ENCODE measurements around the gene EFNA1.

DNA sequence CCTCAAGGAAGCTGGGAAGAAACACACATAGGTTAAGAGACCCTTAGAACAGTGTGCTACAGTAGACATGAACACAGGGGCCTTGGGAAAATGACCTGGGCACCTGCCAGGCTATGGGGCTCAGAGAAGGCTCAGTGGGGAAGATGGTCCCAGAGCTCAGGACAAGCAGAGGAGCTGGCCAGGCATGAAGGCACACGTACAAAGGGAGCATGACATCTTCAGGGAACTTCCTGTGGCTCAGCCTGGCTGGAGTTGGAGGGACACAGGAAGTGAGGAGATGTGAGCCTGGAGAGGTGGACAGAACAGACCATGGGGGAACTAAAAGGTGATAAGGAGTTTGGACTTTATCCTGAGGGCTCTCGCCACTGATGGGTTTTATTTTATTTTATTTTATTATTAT, 4.2 kb downstream of the EFNA1 start:
- TF ChIP-seq, protein P1, sequence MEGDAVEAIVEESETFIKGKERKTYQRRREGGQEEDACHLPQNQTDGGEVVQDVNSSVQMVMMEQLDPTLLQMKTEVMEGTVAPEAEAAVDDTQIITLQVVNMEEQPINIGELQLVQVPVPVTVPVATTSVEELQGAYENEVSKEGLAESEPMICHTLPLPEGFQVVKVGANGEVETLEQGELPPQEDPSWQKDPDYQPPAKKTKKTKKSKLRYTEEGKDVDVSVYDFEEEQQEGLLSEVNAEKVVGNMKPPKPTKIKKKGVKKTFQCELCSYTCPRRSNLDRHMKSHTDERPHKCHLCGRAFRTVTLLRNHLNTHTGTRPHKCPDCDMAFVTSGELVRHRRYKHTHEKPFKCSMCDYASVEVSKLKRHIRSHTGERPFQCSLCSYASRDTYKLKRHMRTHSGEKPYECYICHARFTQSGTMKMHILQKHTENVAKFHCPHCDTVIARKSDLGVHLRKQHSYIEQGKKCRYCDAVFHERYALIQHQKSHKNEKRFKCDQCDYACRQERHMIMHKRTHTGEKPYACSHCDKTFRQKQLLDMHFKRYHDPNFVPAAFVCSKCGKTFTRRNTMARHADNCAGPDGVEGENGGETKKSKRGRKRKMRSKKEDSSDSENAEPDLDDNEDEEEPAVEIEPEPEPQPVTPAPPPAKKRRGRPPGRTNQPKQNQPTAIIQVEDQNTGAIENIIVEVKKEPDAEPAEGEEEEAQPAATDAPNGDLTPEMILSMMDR (IDR thresholded peaks at IDR 0.05): no peak
- TF ChIP-seq EZH2 (IDR thresholded peaks at IDR 0.05): no peak
- TF ChIP-seq EZH2phosphoT487 (IDR thresholded peaks at IDR 0.05): no peak

Data from neural progenitor cell (in vitro differentiated cells).